Measurements from ENCODE around the gene TK2. TPM values are rescaled to one million over a fixed set of nuclear protein-coding genes. Genes with fewer than 3 reads are reported as not detected.

Gene TK2
- total and polyA plus RNA-seq, 11 donors: 9.4 to 29.4 (median 17.3) TPM

DNA sequence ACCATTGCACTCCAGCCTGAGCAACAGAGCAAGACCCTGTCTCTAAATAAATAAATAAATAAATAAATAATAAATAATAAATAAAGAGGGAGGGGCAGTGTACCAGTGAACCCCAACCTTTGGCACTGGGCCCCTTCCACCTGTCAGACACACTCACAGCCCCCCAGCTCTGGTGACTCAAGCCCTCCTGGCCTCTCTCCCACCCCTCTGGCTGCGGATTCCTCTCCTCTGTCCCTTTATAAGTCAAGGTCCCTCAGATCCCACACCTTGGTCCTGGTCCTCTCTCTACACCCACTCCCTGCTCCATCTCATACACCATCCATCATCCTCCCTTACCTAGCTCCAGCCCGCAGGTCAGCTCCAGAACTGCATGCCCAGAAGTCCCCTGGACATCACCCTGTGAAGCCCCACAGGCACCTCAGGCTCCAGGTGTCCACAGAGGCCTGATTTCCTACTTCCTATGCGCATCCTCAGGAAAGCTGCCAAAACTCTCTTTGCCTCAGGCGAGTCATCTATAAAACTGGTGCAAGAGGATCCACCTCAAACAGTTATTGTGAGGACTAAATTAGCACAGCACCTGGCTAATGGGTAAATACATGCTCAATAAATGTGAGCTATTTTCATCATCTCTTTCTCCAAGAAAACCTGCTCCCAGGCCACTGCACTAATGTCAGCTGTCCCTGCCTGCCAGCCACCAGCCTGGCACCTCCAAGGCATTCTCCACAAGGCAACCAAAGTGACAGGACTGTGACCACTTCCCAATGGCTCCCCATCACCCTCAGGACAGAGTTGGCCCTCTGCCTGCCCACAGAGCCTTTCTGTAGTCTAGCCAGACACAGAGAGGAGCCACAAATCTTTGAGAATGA is 76.0 kb downstream of the TK2 start:
- no peaks in the 10 kb centered on the region for H3K9me3 ChIP-seq
- ATAC-seq (no peak), DNase-seq (no peak)
- H3K4me1 ChIP-seq: peaks cover 0 to 12% (median 5%) of the 10 kb centered on the region in 12 donors
- 89 to 94% (median 93%) methylated on average over 4 of the region's 4 CpGs for WGBS, 4 donors
- H3K36me3 ChIP-seq: no peaks in the 10 kb centered on the region
- TF ChIP-seq, protein P1, sequence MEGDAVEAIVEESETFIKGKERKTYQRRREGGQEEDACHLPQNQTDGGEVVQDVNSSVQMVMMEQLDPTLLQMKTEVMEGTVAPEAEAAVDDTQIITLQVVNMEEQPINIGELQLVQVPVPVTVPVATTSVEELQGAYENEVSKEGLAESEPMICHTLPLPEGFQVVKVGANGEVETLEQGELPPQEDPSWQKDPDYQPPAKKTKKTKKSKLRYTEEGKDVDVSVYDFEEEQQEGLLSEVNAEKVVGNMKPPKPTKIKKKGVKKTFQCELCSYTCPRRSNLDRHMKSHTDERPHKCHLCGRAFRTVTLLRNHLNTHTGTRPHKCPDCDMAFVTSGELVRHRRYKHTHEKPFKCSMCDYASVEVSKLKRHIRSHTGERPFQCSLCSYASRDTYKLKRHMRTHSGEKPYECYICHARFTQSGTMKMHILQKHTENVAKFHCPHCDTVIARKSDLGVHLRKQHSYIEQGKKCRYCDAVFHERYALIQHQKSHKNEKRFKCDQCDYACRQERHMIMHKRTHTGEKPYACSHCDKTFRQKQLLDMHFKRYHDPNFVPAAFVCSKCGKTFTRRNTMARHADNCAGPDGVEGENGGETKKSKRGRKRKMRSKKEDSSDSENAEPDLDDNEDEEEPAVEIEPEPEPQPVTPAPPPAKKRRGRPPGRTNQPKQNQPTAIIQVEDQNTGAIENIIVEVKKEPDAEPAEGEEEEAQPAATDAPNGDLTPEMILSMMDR (IDR thresholded peaks at IDR 0.05): no peak
- no peak for TF ChIP-seq POLR2A (IDR thresholded peaks at IDR 0.05)
- H3K4me3 ChIP-seq: no peak overlapping the region
- intact Hi-C loops (cut with DNase I): no loop called here
- no peak overlapping the region for H3K27ac ChIP-seq
- no peaks in the 10 kb centered on the region for H3K27me3 ChIP-seq

DNA sequence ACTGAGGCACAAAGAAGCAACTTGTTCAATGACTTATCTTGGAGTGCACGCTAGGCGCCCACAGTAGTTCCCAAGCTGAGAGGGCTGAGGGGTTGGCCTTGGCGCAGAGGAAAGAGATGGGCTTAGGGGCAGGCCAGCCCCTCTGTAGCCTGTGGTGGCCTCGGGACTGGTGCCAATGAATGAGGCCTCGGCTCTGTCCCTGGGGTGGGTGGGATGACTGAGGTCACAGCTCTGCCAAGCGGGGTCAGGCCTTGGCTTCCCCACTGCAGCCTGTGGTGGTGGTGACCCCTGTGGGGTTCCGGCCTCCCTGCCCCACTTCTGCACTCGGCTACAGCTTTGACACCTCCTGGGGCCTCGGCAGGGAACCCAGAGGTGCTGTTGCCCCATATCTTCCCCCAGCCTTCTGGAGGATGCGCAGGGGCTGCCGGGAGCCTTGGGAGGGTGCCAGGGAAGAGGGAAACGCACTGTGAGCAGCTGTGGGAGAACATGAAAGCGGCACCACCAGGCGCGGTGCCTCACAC is 76.8 kb downstream of the TK2 start:
- TF ChIP-seq, protein P1 (IDR thresholded peaks at IDR 0.05): no peak
- TF ChIP-seq POLR2A (IDR thresholded peaks at IDR 0.05): no peak
- peaks cover 0 to 8% (median 0%) of the 10 kb centered on the region in 12 donors for H3K4me1 ChIP-seq
- WGBS, 4 donors: 86 to 97% (median 89%) methylated on average over 11 to 15 of the region's 15 CpGs
- no peak overlapping the region for H3K27ac ChIP-seq
- no peaks in the 10 kb centered on the region for H3K36me3 ChIP-seq
- ATAC-seq: no peak
- intact Hi-C loops (cut with DNase I): no loop called here
- no peaks in the 10 kb centered on the region for H3K9me3 ChIP-seq
- H3K4me3 ChIP-seq: no peak overlapping the region
- H3K27me3 ChIP-seq: no peaks in the 10 kb centered on the region
- DNase-seq: no peak

DNA sequence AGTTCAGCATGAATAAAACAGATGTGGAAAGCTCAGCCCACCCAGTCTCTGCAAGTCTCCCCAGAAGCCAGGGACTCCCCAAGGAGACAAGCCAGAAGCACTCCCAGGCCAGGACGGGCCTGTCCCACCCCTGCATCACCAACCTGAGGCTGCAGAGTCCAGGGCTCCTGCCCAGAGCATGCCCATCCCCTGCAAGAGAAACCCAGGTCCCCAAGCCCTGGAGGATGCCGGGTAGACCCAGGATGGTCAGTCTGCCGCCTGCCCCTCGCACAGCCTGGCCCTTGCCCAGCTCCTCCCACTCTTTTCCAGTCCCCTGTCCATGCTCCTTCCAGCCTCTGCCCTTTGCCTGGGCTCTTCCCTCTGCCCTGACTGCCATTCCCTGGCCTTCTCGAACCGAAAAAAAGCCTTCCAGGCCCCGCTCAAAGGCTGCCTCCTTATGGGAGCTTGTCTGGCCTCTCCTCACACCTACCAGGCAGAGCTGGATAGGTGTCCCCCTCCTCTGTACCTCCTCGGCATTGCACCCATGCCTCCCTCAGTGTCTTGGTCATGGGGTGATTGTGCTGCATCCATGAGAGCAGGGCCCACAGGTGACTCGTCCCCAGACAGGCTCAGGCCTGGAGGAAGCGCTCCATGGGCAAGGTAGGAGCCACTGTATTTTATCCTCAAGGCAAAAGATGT is 78.1 kb downstream of the TK2 start:
- no peak for DNase-seq
- no peak overlapping the region for H3K27ac ChIP-seq
- no peak overlapping the region for H3K4me3 ChIP-seq
- peaks cover 0 to 7% (median 0%) of the 10 kb centered on the region in 12 donors for H3K4me1 ChIP-seq
- no peaks in the 10 kb centered on the region for H3K27me3 ChIP-seq
- H3K36me3 ChIP-seq: no peaks in the 10 kb centered on the region
- intact Hi-C loops (cut with DNase I): no loop called here
- no peak for ATAC-seq
- WGBS, 4 donors: 91 to 96% (median 94%) methylated on average over 10 of the region's 10 CpGs
- TF ChIP-seq POLR2A (IDR thresholded peaks at IDR 0.05): no peak
- TF ChIP-seq, protein P1 (IDR thresholded peaks at IDR 0.05): no peak
- peaks cover 0 to under 1% (median 0%) of the 10 kb centered on the region in 12 donors for H3K9me3 ChIP-seq

DNA sequence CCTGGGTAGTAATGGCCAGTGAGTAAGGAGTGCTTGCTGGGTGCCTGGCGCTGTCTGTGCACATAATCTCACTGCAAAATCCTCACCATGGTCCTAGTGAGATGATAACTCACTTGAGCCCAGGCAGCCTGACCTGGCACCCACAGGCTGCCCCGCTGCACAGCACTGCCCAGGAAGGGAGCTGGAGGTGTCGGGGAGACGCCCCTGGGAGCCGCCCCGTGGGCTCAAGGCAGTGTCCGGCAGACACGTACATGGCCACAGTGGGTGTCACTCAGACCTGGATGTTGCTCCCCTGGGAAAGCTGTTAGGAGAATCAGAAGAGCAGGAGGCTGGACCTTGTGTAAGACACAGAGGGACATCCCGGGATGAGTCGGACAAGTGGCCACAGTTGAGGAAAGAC is 78.7 kb downstream of the TK2 start:
- DNase-seq: no peak
- H3K4me3 ChIP-seq: no peak overlapping the region
- H3K27me3 ChIP-seq: no peaks in the 10 kb centered on the region
- H3K36me3 ChIP-seq: no peaks in the 10 kb centered on the region
- peaks cover 0 to 7% (median 0%) of the 10 kb centered on the region in 12 donors for H3K4me1 ChIP-seq
- ATAC-seq: no peak
- 88 to 94% (median 92%) methylated on average over 9 to 10 of the region's 10 CpGs for WGBS, 4 donors
- no peak overlapping the region for H3K27ac ChIP-seq
- intact Hi-C loops (cut with DNase I): no loop called here
- TF ChIP-seq POLR2A (IDR thresholded peaks at IDR 0.05): no peak
- TF ChIP-seq, protein P1 (IDR thresholded peaks at IDR 0.05): no peak
- H3K9me3 ChIP-seq: peaks cover 0 to 7% (median 0%) of the 10 kb centered on the region in 12 donors

Data from heart left ventricle (tissue), 16 donors.